ENCODE data around the gene TENT5C. TPM values are rescaled to one million over a fixed set of nuclear protein-coding genes. Genes with fewer than 3 reads are reported as not detected.

TENT5C gene
- total RNA-seq, 1 donor from 2014 or later = 4.9 TPM

DNA sequence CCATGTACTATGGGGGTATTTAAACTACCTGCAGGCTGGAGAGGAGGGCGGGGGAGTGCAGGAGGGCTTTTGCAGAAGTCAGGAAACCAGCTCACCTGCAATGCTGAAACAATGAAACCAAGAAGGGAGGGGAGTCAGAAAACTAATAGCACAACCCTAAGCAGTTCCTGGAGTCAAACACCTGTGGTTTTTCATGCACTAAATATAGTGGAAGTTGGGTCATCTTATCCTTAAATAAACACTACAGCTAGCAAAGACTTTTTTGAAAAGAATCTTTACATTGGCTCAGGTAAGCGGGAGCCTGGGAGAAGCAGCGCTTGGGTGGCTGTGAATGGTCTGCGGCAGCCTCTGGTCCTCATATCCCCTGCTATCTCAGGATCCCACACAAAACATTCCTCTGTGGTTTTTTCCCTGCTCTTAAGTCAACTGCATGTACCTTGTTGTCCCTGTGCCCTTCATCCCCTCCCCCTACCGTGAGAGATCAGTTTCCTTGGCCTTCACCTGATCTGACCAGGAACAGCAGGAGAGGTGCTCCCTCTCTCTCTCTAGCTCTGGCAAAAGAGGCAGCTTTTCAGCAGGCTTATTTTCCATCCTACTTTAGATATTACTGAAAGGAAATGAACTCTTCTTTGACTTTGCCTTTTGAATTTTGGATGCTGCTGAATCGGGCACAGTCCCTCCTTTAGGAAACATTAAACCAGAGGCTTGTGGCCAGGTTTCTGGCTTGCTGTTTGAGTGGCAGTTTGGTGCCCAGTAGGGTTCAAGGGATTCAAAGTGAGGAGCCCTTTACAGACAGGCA is 26.6 kb downstream of the TENT5C start:
- no peak for FAIRE-seq
- DNase-seq (ENCODE audit: low spot score in 2 of 2) = no peak

DNA sequence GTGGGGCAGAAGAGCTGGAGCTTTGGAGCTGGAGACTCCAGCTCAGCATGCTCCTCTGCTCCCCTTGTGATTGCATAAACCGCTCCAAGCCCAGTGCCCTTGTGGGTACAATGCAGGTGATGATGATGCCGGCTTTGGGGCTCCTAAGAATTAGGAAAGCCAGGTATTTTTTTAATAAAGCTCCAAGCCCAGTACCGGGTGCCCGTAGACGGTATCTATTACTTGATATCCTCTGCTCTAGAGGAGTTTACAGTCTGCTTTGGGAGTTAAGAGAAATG is 27.2 kb downstream of the TENT5C start:
- DNase-seq (ENCODE audit: low spot score in 2 of 2) = no peak
- no peak for FAIRE-seq

DNA sequence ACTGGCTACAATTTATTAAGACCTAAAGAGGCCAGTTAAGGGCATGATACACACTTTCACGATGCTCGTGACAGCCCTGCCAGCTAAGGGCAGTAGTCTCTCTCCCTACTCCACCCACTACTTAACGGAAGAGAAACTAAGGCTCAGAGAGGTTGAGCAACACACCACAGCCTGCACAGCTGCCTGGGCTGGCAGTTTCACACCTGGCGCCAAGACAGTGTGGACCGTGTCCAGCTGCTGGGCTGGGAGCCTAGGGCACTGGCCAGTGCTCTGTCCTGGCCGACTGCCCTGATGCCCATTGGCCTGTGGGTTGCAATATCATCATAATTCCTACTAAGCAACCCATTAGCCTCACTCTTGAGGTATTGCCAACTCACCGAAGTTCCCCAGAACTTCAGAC is 27.6 kb downstream of the TENT5C start:
- FAIRE-seq (no peak), DNase-seq (ENCODE audit: low spot score in 2 of 2) (no peak)

DNA sequence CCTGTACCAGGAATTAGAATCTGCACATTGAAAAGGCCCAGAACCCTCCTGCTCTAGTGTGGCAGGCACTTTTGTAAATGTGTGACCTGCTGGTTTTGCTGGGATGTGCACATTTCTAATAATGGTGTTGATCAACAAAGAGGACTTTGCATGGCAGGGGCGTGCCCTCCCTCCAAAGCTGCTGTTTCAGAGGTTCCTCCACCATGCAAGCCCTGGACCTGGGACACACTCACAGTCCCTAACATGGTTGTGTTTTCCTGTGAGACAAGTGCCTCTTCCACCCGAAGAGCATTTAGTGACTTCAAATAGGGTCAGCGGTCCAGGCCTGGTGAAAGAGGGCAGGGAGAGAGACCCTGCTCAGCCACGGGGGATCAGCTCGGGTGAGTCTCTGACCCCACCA is 28.1 kb downstream of the TENT5C start:
- no peak for FAIRE-seq

DNA sequence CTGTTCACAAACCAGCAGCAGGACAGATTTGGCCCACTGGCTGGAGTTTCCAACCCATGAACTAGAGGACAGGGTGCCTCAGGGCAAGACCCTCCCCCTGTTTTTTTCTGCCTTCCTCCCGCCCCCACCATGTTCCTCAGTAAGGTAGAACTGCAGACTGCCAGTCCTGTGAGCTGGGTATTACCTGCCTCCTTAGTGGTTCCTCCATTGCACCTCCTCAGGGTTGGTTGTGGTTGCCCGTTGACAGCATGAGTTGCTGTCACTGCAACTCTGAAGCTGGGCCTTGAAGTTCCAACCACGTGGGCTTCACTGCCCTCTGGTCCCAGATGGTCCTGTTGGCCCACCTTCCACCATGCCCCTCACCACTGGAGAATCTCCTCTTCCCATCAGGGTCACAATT is 28.8 kb downstream of the TENT5C start:
- DNase-seq (ENCODE audit: low spot score in 2 of 2) (no peak), FAIRE-seq (no peak)

More for the DNA sequence above, 28.1 kb downstream of the TENT5C start:
- no peak for DNase-seq (ENCODE audit: low spot score in 2 of 2)

DNA sequence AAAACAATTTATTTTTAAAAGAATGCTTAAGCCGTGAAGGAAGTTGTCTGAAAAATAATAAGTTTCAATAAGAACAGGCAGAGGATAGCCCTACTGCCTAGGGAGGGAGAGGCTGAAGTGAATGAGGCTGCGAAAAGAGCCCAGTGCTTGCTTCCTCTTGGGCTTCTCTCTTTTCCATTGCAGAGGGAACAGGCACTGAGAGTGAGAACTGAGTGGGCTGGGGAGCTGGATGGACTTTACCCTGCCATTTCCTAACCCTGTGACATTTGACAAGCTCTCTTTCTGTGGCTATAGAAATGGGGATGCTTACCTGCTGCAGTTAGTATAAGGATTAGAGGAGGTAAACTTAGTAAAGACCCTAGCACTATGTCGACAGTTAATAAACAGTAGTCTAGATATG is 30.0 kb downstream of the TENT5C start:
- no peak for DNase-seq (ENCODE audit: low spot score in 2 of 2)
- no peak for FAIRE-seq

DNA sequence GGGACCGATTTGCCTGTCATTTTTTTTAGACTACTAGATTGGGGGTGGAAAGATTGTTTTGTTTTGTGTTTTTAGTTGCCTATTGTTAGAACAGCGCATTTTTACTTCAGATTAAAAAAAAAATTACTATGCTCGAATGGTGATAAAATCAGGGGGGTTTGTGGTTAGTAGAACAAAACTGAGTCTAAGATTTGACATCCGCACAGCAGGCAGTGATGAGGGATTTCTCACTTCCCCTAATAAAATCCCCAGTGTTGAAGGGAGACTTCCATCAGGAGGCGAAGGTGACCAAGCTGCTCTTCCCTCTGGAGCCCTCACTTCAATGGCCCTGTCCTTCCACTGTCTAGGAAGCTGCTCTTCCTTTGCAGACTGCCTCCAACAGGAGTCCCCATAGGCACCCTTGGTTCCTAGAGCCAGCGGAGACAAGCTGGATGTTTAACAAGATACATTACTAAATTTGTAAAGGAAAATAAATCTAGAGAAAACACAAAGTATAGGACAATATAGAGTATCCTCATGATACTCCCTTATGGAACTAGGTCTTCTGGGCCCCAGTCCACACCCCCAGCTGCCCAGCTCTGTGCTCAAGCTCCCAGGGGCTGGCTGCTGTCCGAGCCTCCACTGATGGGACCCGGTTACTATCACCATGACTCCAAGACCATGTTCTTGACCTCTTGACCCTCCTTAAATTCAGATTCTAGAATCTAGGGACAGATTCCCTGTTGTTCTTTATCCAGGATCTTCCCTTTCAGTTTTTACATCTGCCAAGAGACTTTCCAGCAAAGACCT is 31.0 kb downstream of the TENT5C start:
- FAIRE-seq = no peak

DNA sequence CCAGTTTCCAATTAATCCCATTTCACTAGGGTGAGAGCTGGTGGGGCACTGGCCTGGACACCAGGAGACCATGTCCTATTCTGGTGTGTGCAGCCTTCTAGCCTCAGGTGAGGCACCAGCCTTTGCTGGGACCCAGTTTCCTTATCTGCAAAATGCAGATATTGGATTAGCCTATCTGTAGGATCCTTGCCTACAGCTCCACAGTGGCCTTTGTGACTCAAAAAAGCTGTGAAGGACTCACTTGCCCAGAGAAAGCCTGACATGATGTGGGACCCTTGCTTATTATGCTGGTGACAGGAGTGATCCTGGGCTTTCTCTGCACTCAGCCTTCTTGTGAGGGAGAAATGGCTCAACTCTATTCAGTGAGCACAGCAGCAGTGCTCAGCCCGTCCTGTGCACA is 32.3 kb downstream of the TENT5C start:
- DNase-seq (ENCODE audit: low spot score in 2 of 2) (no peak), FAIRE-seq (no peak)

More for the DNA sequence above, 31.0 kb downstream of the TENT5C start:
- no peak for DNase-seq (ENCODE audit: low spot score in 2 of 2)

DNA sequence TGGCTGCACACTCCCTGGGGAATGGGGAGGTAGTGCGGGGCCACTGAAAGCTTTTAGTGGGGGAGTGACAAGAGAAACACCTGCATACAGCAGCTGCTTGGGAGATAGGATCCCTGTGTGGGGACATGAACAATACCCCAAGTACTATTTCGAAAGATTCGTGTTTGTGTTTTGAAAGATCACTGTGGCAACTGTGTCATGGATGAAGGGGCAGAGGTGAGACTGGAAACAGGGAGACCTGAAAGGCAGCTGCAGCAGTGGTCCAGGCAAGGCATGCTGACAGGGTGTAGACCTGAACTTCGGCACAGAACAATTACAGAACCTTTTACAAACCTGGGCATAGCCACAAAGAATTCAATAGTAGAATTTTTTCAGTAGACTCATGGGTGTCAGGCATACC is 32.9 kb downstream of the TENT5C start:
- FAIRE-seq (no peak), DNase-seq (ENCODE audit: low spot score in 2 of 2) (no peak)

DNA sequence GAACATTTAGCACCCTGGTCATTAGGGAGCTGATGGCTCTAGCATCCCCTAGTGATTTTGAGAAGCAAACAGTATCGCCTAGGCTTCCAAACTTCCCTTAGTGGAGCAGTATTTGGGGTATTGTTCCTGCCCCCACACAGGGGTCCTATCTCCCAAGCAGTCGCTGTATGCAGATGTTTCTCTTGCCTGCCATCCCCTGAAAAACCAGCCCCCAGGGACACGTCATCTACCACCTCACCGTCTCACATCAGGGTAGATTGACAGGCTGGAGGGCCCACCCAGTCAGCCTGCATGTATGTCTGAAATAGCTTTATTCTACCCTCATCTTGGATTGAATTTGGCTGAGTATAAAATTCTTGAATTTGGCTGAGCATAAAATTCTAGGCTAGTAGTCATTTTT is 33.9 kb downstream of the TENT5C start:
- DNase-seq (ENCODE audit: low spot score in 2 of 2) (no peak), FAIRE-seq (no peak)

DNA sequence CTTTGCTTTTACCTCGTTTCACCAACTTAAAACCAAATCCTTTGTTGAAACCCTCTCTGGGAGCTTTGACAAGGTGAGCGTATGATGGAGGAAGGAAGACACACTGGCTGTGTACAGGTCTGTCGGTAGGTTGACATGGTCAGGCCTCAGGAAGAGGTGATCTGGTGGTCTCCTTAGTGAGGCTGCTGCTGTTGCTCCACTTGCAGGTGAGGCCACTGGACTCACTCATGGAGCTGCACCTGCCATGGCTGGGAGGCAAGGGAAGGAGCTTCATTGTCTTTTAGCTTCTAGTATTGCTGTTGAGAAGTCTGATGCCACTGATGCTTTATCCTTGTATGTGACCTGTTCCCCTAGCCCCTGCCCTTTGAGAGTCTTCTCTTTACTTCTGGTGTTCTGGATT is 35.7 kb downstream of the TENT5C start:
- DNase-seq (ENCODE audit: low spot score in 2 of 2) (no peak), FAIRE-seq (no peak)

DNA sequence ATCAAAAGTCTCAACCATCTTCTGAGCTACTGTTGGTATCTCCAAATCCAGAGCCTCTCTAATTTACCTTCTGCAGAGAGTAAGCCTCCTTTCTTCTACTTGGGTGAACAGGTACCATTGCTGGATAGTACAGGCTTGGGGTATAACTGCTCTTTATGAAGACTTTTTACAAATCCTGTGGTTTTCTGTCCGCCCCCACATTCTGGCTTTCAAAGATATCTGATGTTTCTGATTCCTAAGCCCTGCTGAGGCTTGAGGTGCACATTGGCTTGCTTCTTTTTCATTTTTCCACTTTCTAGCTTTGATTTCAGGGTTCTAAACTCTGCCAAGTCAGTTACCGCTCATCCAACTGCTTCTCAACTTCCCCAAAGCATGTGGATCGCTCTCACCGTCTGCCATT is 37.1 kb downstream of the TENT5C start:
- DNase-seq (ENCODE audit: low spot score in 2 of 2) (no peak), FAIRE-seq (no peak)

DNA sequence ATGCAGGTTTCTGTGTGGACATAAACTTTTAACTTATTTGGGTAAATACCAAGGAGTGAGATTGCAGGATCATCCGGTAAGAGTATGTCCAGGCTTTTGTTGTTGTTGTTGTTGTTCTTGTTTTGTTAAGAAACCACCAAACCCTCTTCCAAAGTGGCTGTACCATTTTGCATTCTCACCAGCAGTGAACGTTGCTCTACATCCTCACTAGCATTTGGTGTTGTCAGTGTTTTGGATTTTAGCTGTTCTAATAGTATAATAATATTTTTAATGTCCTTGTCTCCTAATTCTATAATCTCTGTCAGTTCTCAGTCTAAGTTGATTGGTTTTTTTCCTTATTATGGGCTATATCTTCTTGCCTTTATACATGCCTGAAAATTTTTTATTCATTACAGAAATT is 37.8 kb downstream of the TENT5C start:
- FAIRE-seq (no peak), DNase-seq (ENCODE audit: low spot score in 2 of 2) (no peak)

DNA sequence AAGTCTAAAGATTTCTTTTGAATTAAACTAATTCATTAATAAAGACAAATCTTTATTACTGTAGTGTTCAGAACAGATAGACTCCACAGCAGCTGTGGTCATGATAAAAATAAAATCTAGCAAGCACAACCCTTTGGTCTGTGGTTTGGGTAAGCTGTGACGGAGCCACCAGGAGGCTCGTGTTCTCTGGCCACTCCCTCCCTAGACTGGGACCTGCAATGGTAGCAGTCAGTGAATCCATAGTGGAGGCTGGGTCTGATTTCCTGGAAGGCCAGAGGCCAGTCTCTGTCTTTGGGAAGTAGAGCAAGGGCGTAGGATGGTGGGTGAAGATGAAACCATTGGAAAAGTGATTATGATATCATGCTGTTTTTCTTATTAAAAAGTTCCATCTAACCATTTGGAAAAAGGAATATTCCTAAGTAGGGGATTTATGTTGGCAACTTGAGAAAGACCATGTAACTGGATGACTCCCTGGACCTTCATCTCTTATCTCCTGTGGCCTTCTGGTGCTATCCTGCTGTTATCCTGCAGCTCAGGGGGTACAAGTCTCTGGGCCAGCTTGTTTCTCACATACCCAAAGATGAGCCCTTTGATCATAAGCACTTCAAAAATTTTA is 39.0 kb downstream of the TENT5C start:
- FAIRE-seq (no peak), DNase-seq (ENCODE audit: low spot score in 2 of 2) (no peak)

DNA sequence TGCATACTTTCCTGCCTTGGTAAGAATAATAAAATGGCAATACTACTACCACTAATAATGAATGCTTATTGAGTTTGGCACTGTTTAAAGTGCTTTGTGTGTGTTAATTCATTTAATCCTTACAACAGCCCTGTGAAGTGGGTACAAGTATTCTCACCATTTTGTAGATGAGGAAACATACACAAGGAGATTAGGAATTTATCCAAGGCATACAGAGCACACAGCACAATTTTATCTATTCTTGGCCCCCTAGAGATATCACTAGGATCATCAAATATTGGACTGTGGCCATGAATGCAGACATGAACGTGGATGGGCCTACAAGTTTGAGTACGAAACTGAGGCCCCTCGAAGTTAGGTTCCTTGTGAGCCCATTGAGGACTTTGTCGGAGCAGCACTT is 39.5 kb downstream of the TENT5C start:
- FAIRE-seq = no peak

DNA sequence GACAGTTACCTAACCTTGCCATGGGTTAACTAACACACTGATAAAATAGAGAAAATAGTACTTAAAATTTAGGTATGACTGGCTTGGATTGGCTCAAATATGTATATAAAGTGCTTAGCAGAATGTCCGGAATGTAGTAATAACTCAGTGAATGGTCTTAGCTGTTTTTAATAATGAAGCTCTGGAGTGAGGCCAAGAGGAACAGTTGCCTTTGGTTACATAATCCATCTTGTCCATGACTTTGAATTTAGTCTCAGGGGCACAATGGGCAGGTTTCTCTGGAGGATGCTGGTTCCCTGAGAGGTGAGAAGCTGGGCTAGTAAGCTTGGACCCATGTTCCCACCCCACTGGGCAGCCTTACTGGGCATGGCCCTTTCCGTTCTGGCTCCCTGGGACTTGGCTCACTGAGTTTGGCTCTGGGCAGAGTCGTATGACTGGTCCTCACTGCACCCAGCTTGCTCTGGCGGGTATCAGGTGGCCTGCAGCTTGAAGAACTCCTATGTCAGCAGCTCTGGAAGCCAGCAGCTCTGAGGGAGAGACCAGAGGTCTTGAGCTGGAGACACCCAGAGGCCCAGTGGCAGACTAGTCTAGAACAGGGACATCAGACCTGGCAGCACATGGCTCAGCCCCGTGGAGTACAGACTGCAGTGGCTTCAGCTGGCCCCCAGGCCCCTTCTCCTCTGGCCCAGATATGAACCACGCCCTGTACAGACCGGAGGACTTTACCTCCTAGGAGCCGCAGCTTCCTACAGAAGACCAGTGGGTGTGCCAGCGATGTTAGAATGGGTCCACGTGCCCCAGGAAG is 40.4 kb downstream of the TENT5C start:
- FAIRE-seq = no peak
- DNase-seq (ENCODE audit: low spot score in 2 of 2) = no peak

More for the DNA sequence above, 39.5 kb downstream of the TENT5C start:
- no peak for DNase-seq (ENCODE audit: low spot score in 2 of 2)

DNA sequence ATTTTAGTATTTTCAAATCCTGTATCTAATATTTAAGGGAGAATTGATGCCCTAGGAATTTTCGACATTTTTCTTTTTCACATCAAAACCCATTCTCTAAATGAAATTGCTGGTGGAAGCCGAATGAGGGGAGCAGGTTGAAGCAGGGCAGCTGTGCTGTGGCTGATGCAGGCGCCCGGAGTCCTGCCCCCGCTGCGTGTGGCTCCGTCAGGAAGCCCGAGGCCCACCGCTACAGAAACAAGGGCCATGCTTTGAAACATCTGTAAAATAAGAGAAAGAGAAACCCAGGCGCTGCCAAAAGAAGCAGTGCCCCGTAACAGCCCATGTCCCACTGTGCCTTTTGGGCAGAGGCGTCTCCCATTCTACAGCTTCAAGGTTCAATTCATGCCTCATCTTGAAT is 41.1 kb downstream of the TENT5C start:
- FAIRE-seq = no peak
- no peak for DNase-seq (ENCODE audit: low spot score in 2 of 2)

DNA sequence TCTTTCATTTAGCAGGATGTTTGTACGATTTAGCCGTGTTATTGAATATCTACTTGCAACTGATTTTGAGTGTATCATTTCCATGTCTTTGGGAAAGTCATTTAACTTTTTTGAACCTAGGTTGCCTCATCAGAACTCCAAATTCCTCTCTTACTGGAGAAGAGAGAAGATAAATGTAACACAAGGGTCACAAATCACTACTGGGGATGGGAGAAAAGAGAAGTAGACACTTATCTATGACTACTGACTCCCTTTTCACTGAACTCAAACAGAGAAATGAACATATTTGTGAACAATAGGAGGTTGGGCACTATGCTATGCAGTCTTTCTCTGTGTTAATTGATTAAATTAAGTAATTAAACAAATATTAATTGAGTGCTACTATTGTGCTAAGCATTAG is 42.2 kb downstream of the TENT5C start:
- FAIRE-seq (no peak), DNase-seq (ENCODE audit: low spot score in 2 of 2) (no peak)

DNA sequence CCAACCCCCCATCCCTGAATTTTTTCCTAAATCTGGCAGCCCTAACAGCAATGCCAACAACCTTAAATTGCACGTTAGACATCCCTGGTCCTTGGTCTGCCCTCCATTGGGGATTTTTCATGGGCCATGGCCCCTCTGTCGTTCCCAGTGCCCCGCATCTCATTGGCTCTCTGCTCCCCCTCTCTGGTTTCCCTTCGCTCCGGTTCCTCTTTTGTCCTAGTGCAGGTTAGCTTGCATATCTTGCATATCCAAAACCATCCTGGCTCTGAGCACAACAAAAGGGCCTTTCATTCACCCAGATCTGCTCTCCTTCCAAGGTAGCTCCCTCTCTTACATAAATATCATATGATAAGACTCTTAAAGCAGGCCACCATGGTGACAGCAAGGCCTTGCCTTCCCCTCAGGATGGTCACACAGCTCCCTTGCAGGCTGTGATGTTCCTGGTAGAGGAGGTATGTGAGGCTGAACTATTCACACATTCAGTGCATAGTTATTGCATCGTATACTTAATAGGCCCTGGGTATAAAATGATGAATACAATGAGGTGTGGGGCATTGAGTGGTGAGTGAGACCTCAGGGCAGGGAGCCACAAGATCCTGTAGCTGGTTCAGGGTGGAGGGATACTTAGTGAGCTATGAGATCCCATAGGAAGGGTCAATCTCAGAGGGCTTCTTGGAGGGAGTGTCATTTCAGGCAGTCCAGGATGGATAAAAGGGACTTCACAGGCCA is 45.2 kb downstream of the TENT5C start:
- DNase-seq (ENCODE audit: low spot score in 2 of 2) (no peak), FAIRE-seq (no peak)

DNA sequence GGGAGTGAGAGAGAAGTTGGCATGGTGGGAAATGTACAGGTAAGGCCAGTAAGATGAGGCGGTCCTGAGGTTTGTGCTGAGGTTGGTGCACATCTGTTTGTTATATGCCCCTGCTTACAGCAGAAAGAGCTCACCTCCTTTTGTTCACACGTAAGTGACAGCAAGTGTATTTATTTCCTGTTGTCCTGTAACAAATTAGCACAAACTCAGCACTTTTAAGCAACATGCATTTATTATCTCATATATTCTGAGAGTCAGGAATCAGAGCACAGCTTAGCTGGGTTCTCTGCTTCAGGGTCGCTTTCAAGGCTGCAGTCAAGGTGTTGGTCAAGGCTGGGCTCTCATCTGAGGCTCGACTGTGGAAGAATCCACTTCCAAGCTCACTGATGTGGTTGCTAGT is 45.8 kb downstream of the TENT5C start:
- FAIRE-seq = no peak
- DNase-seq (ENCODE audit: low spot score in 2 of 2) = no peak
